ENCODE data around the gene LBHD1. TPM values are rescaled to one million over a fixed set of nuclear protein-coding genes. Genes with fewer than 3 reads are reported as not detected.
A peak's percentile ranks its signal among the peaks of the same experiment; 100 is the strongest.

Gene LBHD1
- total RNA-seq, 1 experiment from 2014 or later = 7.8 TPM

DNA sequence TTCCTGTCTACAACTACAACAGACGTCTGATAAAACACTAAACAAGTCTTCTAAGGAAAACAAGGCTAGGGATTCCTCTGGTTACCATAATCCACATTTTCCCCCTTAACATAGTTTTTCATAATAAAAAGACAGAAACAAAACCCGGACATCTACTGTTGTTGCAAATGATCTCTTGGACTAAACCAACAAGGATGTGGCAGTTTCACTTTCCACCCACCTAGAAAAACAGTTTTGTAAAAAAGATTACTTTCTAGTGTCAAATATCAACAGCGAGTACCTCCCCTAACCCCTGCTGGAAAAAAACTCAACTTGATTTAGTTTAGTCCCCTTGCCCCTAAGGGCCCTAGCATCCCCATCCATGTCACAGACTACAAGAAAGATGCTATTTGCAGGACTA, 40.8 kb upstream of the LBHD1 start:
- TF ChIP-seq CTCF (conservative IDR thresholded peaks at IDR 0.05; ENCODE audit: low read depth, low read length) (no peak), EZH2 (IDR thresholded peaks at IDR 0.05; ENCODE audit: borderline replicate concordance, low read depth, low read length, poor library complexity, severe bottlenecking) (no peak)
- POLR2A ChIA-PET (ENCODE audit: low non-redundant PET) = no interaction called here
- no peak overlapping the region for H3K4me3 ChIP-seq (ENCODE audit: low read depth, low read length, poor library complexity, severe bottlenecking)
- intact Hi-C loops (cut with micrococcal nuclease; ENCODE audit: unreplicated experiment) = no loop called here
- peaks cover 74% of the 10 kb centered on the region for H3K36me3 ChIP-seq (ENCODE audit: insufficient read depth, low read length, poor library complexity, severe bottlenecking)
- peaks cover 18% of the 10 kb centered on the region for H3K4me1 ChIP-seq (ENCODE audit: insufficient read depth, low read length, poor library complexity, severe bottlenecking)
- peak overlapping the region; percentile 33 for H3K27ac ChIP-seq (ENCODE audit: low read depth, low read length, poor library complexity, severe bottlenecking)
- H3K9me3 ChIP-seq (ENCODE audit: low read depth, low read length, poor library complexity, severe bottlenecking) = no peaks in the 10 kb centered on the region
- no peak for DNase-seq (ENCODE audit: low spot score)
- BruUV-seq (replicated peaks) = TSS peak; percentile 56
- CTCF ChIA-PET = no interaction called here
- no peaks in the 10 kb centered on the region for H3K27me3 ChIP-seq (replicated peaks; ENCODE audit: insufficient read depth, low read depth, low read length, poor library complexity)

DNA sequence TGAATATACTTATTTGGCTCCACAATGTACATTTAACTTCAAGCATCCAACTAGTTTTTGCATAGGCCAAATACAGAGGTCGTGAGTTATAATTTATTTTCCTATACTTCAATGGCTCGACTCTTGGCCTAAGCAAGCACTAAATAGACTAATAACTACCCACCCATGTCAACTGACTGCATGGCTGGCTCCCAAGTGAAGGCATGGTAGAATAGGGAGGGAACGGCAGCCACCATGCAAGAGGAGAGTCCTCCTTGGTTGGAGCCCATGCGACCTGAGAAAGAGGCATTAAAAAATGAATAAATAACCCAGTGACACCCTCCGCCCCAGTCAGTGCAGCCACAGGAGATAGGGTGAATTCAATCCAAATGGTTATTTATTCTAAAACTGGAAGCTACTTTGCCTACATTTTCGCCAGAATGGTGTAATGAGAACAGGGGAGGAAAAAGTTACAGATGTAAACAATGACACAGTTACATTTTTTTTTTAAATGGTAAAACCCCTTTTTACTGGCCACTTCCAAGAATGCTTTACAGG, 40.3 kb upstream of the LBHD1 start:
- no peaks in the 10 kb centered on the region for H3K9me3 ChIP-seq (ENCODE audit: low read depth, low read length, poor library complexity, severe bottlenecking)
- peaks cover 19% of the 10 kb centered on the region for H3K4me1 ChIP-seq (ENCODE audit: insufficient read depth, low read length, poor library complexity, severe bottlenecking)
- H3K27ac ChIP-seq (ENCODE audit: low read depth, low read length, poor library complexity, severe bottlenecking) = peak overlapping the region; percentile 33
- intact Hi-C loops (cut with micrococcal nuclease; ENCODE audit: unreplicated experiment) = no loop called here
- no peaks in the 10 kb centered on the region for H3K27me3 ChIP-seq (replicated peaks; ENCODE audit: insufficient read depth, low read depth, low read length, poor library complexity)
- no peak overlapping the region for H3K4me3 ChIP-seq (ENCODE audit: low read depth, low read length, poor library complexity, severe bottlenecking)
- no TSS peak for BruUV-seq (replicated peaks)
- ChIA-PET CTCF (no interaction called here), POLR2A (ENCODE audit: low non-redundant PET) (no interaction called here)
- H3K36me3 ChIP-seq (ENCODE audit: insufficient read depth, low read length, poor library complexity, severe bottlenecking) = peaks cover 69% of the 10 kb centered on the region
- no peak for TF ChIP-seq CTCF (conservative IDR thresholded peaks at IDR 0.05; ENCODE audit: low read depth, low read length)
- TF ChIP-seq EZH2 (IDR thresholded peaks at IDR 0.05; ENCODE audit: borderline replicate concordance, low read depth, low read length, poor library complexity, severe bottlenecking) = no peak
- DNase-seq (ENCODE audit: low spot score) = no peak

GRCh38 chr11:62710001-62710345, 37.9 kb upstream of the LBHD1 start:
- Histone ChIP-seq H3K27ac (ENCODE audit: low read depth, low read length, poor library complexity, severe bottlenecking) (peak overlapping the region; percentile 96), H3K9me3 (ENCODE audit: low read depth, low read length, poor library complexity, severe bottlenecking) (no peaks in the 10 kb centered on the region), H3K4me1 (ENCODE audit: insufficient read depth, low read length, poor library complexity, severe bottlenecking) (peaks cover 35% of the 10 kb centered on the region), H3K36me3 (ENCODE audit: insufficient read depth, low read length, poor library complexity, severe bottlenecking) (peaks cover 46% of the 10 kb centered on the region), H3K27me3 (replicated peaks; ENCODE audit: insufficient read depth, low read depth, low read length, poor library complexity) (no peaks in the 10 kb centered on the region), H3K4me3 (ENCODE audit: low read depth, low read length, poor library complexity, severe bottlenecking) (peak overlapping the region; percentile 54)
- BruUV-seq (replicated peaks) = TSS peak; percentile 91
- ChIA-PET CTCF (no interaction called here), POLR2A (ENCODE audit: low non-redundant PET) (no interaction called here)
- TF ChIP-seq EZH2 (IDR thresholded peaks at IDR 0.05; ENCODE audit: borderline replicate concordance, low read depth, low read length, poor library complexity, severe bottlenecking) (no peak), CTCF (conservative IDR thresholded peaks at IDR 0.05; ENCODE audit: low read depth, low read length) (no peak)
- no peak for DNase-seq (ENCODE audit: low spot score)
- intact Hi-C loops (cut with micrococcal nuclease; ENCODE audit: unreplicated experiment) = no loop called here
